SK-N-SH treated with all-trans-retinoic acid at 6 μM for 48 hours (cell line): ENCODE data around the gene POTEF.
"Not testable (repeated sequence)": the region's sequence is repeated elsewhere in the genome, so short reads cannot be mapped to it uniquely, and the experiment has no call there.

Source experiments
- ARNTL ChIP-seq: fragments of 450-650 bp; formaldehyde crosslinking; IDR thresholded peaks from 2 replicates; pipeline ENCODE4 v1.5.0; 2020; ENCODE audit warnings: low read depth, mild to moderate bottlenecking, moderate library complexity, borderline replicate concordance
- CSRNP3 ChIP-seq: fragments of 250-450 bp; sonication (Bioruptor Pico); IDR thresholded peaks from 2 replicates; pipeline ENCODE4 v1.5.1; 2021; ENCODE audit warnings: mild to moderate bottlenecking, moderate library complexity
- ESRRG ChIP-seq: fragments of 250-450 bp; sonication (Bioruptor Pico); IDR thresholded peaks from 2 replicates; pipeline ENCODE4 v1.6.1; 2021; ENCODE audit warnings: mild to moderate bottlenecking
- GLIS3 ChIP-seq: fragments of 250-450 bp; sonication (Bioruptor Pico); IDR thresholded peaks from 2 replicates; pipeline ENCODE4 v1.5.0; 2020; ENCODE audit warnings: mild to moderate bottlenecking, moderate library complexity
- ISL1 ChIP-seq: fragments of 250-450 bp; sonication (Bioruptor Pico); IDR thresholded peaks from 2 replicates; pipeline ENCODE4 v2.1.2; 2022; ENCODE audit warnings: mild to moderate bottlenecking, moderate library complexity
- PATZ1 ChIP-seq: fragments of 250-450 bp; sonication (Bioruptor Pico); IDR thresholded peaks from 2 replicates; pipeline ENCODE4 v1.8.0; 2020; ENCODE audit warnings: mild to moderate bottlenecking, moderate library complexity, borderline replicate concordance
- PPARA ChIP-seq: fragments of 250-450 bp; sonication (Bioruptor Pico); IDR thresholded peaks from 2 replicates; pipeline ENCODE4 v1.5.0; 2020; ENCODE audit warnings: mild to moderate bottlenecking, borderline replicate concordance
- RARB ChIP-seq: fragments of 250-450 bp; sonication (Bioruptor Pico); IDR thresholded peaks from 2 replicates; pipeline ENCODE4 v1.8.0; 2021; ENCODE audit warnings: mild to moderate bottlenecking, moderate library complexity
- SNAI2 ChIP-seq: fragments of 250-450 bp; sonication (Bioruptor Pico); IDR thresholded peaks from 2 replicates; pipeline ENCODE4 v1.5.0; 2020; ENCODE audit warnings: mild to moderate bottlenecking, moderate library complexity
- TSHZ2 ChIP-seq: fragments of 250-450 bp; sonication (Bioruptor Pico); IDR thresholded peaks from 2 replicates; pipeline ENCODE4 v1.5.0; 2020; ENCODE audit warnings: mild to moderate bottlenecking, moderate library complexity
- ZC3H10 ChIP-seq: fragments of 250-450 bp; sonication (Bioruptor Pico); IDR thresholded peaks from 2 replicates; pipeline ENCODE4 v1.5.1; 2021; ENCODE audit warnings: mild to moderate bottlenecking, moderate library complexity
- ZFP3 ChIP-seq: fragments of 250-450 bp; sonication (Bioruptor Pico); IDR thresholded peaks from 2 replicates; pipeline ENCODE4 v1.5.0; 2020; ENCODE audit warnings: mild to moderate bottlenecking, moderate library complexity
- ZNF565 ChIP-seq: fragments of 450-650 bp; formaldehyde crosslinking; conservative IDR thresholded peaks from 2 replicates; pipeline ENCODE4 v1.5.0; 2020; ENCODE audit warnings: low read depth, mild to moderate bottlenecking, moderate library complexity

GRCh38 chr2:130138841-130139251 lies 9.8 kb upstream of the POTEF start:
- not testable (repeated sequence) for TF ChIP-seq CSRNP3 (CRISPR knock-in tag); ZFP3 (CRISPR knock-in tag); RARB (CRISPR knock-in tag); ZC3H10 (CRISPR knock-in tag); PPARA (CRISPR knock-in tag); TSHZ2 (CRISPR knock-in tag); PATZ1 (CRISPR knock-in tag); GLIS3; ESRRG (CRISPR knock-in tag); ARNTL (CRISPR knock-in tag); SNAI2 (CRISPR knock-in tag); ZNF565 (CRISPR knock-in tag); ISL1 (CRISPR knock-in tag)
